GM18907 (cell line): ENCODE measurements around the gene ARHGAP10.

Experiments
- ATAC-seq: cut with Tn5 transposase; IDR thresholded peaks from one replicate; pipeline ENCODE4 v1.9.1; 2021; ENCODE audit warnings: mild to moderate bottlenecking, moderate library complexity; ENCODE audit not compliant: unreplicated experiment

ARHGAP10 gene

GRCh38 chr4:147844781-147845180 lies 112.9 kb downstream of the ARHGAP10 start:
- no peak for ATAC-seq

- ATAC-seq: peak; percentile 80
Measured at GRCh38 chr4:147846318-147847155, 114.6 kb downstream of the ARHGAP10 start.

GRCh38 chr4:147847751-147848590 lies 116.1 kb downstream of the ARHGAP10 start:
- ATAC-seq: no peak

- ATAC-seq: no peak
Measured at GRCh38 chr4:147848634-147849033, 116.7 kb downstream of the ARHGAP10 start.

- ATAC-seq: no peak
Measured at GRCh38 chr4:147851135-147851534, 119.2 kb downstream of the ARHGAP10 start.

- ATAC-seq: no peak
Measured at GRCh38 chr4:147853706-147854105, 121.8 kb downstream of the ARHGAP10 start.

- ATAC-seq: no peak
Measured at GRCh38 chr4:147854154-147854553, 122.3 kb downstream of the ARHGAP10 start.

GRCh38 chr4:147855571-147856009 lies 123.7 kb downstream of the ARHGAP10 start:
- ATAC-seq: no peak

GRCh38 chr4:147860960-147861359 lies 129.1 kb downstream of the ARHGAP10 start:
- no peak for ATAC-seq

- no peak for ATAC-seq
Measured at GRCh38 chr4:147862043-147862692, 130.3 kb downstream of the ARHGAP10 start.

GRCh38 chr4:147863111-147863747 lies 131.3 kb downstream of the ARHGAP10 start:
- ATAC-seq: peak; percentile 57

- ATAC-seq: no peak
Measured at GRCh38 chr4:147863808-147864472, 132.1 kb downstream of the ARHGAP10 start.

GRCh38 chr4:147864607-147865006 lies 132.7 kb downstream of the ARHGAP10 start:
- ATAC-seq: no peak

GRCh38 chr4:147865926-147866325 lies 134.0 kb downstream of the ARHGAP10 start:
- ATAC-seq: no peak

GRCh38 chr4:147866532-147867271 lies 134.8 kb downstream of the ARHGAP10 start:
- ATAC-seq: peak; percentile 86

- no peak for ATAC-seq
Measured at GRCh38 chr4:147874109-147874508, 142.2 kb downstream of the ARHGAP10 start.

- no peak for ATAC-seq
Measured at GRCh38 chr4:147877308-147877771, 145.5 kb downstream of the ARHGAP10 start.

- ATAC-seq: no peak
Measured at GRCh38 chr4:147879676-147880075, 147.8 kb downstream of the ARHGAP10 start.

- ATAC-seq: no peak
Measured at GRCh38 chr4:147880511-147880910, 148.6 kb downstream of the ARHGAP10 start.
